HG02759 (cell line): ENCODE results near the gene CDH4.
"Not testable (repeated sequence)": the region's sequence is repeated elsewhere in the genome, so short reads cannot be mapped to it uniquely, and the experiment has no call there.

Experiments used
- ATAC-seq: cut with Tn5 transposase; IDR thresholded peaks from one replicate; pipeline ENCODE4 v1.9.1; 2021; ENCODE audit warnings: mild to moderate bottlenecking, moderate library complexity; ENCODE audit not compliant: unreplicated experiment

CDH4 gene

GRCh38 chr20:61939691-61940360, 687.8 kb downstream of the CDH4 start:
- no peak for ATAC-seq

DNA sequence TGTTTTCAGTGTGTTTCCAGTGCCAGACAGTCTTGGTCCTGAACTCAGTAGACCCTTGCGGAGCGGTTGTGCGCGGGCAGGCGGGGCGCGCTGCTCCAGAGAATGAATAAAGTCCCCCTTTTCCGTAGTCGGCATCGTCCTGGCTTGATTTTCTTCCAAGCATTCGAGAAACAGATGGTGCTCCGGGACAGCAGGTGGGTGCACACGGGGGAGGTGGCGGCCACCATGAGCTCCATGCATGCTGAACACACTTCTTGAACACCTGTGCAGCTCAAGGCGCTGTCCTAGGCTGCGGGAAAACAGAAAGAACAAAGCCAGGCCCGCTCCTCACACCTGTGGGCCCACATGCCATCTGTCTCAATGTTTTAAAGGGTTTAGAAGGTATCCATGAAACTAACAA, 688.4 kb downstream of the CDH4 start:
- ATAC-seq, result no peak

DNA sequence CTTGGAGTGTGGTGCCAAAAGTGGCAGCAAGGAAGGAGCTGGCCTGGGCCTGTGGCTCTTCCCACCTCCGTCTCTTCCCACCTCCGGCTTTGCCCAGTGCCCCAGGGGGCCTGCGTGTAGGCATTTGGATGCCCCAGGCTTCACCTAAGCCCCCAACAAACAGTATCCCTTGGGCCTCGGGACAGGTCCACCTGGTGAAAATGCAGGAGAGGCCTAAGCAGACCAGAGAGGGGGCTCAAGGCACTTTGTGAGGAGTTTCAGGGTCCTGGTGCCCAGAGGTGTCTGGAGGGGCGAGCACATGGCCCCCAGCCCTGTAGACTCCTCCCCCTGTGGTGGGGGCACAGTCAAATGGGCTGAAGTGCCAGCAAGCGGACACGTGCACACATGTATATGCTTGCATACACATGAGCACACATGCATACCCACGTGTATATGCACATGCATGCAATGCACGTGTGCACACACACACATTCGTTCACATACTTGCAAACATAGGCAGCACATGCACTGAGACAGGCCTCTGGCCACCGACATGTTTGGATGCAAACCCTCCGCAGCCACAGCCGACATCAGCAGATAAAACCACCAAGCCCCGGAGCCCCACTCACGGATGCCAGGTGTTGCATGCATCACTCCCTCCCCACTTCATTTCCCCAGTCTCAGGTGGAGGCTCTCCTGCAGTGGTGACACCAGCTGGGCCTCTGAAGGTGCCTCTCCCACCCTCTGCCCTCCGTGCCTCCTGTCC, 689.1 kb downstream of the CDH4 start:
- no peak for ATAC-seq

DNA sequence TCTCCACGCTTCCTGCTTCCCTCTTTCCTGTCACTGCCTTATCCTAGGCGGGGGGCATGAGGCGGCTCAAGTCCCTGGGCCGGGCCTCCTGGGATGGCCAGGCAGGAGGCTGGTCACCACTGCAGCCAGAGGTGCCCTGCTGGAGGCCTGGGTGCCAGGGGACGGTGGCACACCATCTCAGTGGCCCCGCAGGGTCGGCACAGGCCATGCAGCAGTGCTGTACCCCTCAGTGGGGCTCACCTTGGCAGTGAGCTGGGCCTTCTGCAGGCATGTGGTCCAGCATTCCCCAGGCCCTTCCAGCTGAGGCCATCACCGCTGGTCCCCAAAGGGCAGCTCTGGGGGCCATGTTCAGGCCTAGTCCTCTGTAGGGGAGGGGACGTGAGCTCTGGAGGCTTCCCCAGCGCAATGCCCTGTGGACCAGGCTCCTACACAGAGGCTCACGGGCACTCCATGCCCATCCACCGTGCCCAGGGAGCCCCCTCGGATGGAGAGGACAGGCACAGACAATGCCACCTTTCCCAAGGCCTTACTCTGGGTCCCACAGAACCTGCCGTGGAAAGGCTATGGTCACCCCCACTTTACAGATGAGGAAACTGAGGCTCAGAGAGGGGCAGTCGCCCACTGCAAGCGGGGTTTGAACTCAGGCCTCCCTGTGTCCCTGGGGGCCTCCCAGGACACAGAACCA, 689.8 kb downstream of the CDH4 start:
- ATAC-seq, result no peak

- no peak for ATAC-seq
Measured at GRCh38 chr20:61942526-61942925, 690.5 kb downstream of the CDH4 start.

GRCh38 chr20:61944967-61945366, 692.9 kb downstream of the CDH4 start:
- ATAC-seq, result not testable (repeated sequence)

DNA sequence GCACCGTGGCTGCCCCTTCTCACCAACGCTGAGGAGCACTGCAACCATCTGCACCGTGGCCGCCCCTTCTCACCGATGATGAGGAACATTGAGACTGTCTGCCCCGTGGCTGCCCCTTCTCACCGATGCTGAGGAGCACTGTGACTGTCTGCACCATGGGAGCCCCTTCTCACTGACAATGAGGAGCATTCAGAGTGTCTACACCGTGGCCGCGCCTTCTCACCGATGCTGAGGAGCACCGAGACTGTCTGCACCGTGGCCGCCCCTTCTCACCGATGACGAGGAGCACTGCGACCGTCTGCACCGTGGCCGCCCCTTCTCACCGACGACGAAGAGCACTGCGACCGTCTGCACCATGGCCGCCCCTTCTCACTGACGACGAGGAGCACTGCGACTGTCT, 693.4 kb downstream of the CDH4 start:
- ATAC-seq, result not testable (repeated sequence)

- ATAC-seq, result not testable (repeated sequence)
Measured at GRCh38 chr20:61948056-61948455, 696.0 kb downstream of the CDH4 start.

- no peak for ATAC-seq
Measured at GRCh38 chr20:61948586-61949362, 696.7 kb downstream of the CDH4 start.

- ATAC-seq, result no peak
Measured at GRCh38 chr20:61949363-61949713, 697.3 kb downstream of the CDH4 start.

- no peak for ATAC-seq
Measured at GRCh38 chr20:61949714-61950640, 697.9 kb downstream of the CDH4 start.

DNA sequence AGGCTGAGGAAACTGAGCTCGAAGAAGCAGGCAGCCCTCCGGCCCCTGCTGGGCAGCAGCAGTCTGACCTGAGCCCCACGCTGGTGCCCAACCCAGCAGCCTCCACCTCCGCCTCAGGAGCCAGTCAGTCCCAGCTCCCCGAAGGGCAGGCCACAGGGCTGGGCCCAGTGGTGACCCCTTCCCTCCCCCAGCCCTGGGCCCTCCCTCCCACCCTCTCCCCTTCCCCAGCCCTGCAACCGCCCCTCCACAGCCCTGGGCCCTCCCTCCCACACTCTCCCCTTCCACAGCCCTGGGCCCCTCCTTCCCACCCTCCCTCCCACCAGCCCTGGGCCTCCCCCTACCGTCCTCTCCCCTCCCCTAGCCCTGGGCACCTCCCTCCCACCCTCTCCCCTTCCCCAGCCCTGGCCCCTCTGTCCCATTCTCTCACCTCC, 698.6 kb downstream of the CDH4 start:
- ATAC-seq, result no peak

GRCh38 chr20:61951695-61952533, 699.9 kb downstream of the CDH4 start:
- ATAC-seq, result no peak

DNA sequence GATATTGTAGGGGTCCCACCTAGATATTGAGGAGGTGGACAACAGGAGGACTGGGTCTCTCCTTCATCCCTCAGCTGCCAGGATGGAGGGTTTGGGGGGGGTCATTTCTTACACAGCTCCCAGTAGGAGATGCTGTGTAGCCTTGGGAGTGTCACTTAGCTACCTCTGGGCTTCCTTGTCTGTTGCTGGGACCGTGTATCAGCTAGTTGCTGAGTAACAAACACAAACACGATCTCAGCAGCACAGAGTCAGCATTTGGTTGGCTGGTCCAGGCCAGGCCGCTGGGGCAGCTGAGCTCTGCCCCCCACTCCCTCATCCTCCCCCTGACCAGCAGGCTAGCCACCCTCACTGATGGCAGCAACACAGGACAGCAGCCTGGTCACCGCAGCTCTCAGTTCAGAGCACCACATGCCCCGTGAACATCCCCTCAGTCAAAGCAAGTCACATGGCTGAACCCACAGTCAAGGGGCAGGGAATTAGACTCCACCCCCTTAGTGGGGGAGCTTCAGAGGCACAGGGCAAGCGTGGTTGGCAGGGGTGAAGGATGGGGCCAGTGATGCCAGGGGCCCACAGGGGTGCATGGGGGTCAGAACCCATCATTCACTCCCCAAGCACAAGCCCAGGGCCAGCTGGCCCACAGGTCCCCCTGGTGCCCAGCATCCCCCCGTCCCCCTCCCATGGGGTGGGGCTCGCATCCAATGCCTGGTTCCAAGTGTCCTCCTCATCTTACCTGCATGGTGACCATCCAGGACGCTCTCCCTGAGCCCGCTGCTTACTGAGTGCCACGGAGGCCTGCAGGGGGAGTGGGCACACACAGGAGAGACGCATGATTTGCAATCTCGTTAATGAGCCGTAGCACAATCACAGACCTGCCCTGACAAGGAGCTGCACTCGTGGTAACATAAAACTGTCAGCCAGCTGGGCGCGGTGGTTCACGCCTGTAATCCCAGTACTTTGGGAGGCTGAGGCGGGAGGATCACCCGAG, 701.3 kb downstream of the CDH4 start:
- no peak for ATAC-seq

GRCh38 chr20:61954276-61955021, 702.4 kb downstream of the CDH4 start:
- no peak for ATAC-seq

DNA sequence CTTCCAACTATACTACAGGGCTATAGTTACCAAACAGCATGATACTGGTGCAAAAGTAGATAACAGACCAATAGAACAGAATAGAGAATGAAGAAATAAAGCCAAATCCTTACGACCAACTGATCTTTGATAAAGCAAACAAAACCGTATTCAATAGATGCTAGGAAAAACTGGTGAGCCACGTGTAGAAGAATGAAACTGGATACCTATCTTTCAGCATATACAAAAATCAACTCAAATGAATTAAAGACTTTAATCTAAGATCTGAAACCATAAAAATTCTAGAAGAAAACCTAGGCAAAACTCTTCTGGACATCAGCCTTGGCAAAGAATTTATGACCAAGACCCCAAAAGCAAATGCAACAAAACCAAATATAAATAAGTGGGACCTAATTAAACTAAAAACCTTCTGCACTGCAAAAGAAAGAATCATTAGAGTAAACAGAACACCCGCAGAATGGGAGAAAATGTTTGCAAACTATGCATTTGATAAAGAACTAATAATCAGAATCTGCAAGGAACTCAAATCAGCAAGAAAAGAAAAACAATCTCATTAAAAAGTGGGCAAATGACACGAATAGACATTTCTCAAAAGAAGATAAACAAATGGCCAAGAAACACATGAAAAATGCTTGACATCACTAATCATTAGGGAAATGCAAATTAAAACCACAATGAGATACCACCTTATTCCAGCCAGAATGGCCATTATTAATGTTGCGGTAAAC, 703.8 kb downstream of the CDH4 start:
- no peak for ATAC-seq
